ENCODE data around the gene IL3.
"Not testable (repeated sequence)": the region's sequence is repeated elsewhere in the genome, so short reads cannot be mapped to it uniquely, and the experiment has no call there.

The IL3 gene

GRCh38 chr5:132094393-132095076, 34.1 kb downstream of the IL3 start:
- DNase-seq (ENCODE audit: low spot score) = no peak

DNA sequence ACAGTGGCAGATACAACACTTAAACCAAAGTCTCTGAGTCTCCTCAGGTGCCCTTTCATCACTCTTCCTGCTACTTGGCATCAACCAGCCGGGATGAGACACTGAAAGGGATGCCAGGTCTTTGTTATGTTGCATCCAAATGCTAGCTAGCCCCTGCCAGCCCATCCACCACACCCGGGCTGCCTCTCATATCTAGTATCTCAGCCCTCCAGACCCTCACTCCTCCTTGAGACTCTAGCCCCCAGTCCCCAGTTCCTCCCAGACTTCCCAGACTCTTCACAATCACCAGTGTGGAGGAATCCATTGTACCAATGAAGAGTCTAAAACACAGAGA, 34.6 kb downstream of the IL3 start:
- no peak for DNase-seq (ENCODE audit: low spot score)

GRCh38 chr5:132095424-132095972, 35.0 kb downstream of the IL3 start:
- DNase-seq (ENCODE audit: low spot score) = no peak

DNA sequence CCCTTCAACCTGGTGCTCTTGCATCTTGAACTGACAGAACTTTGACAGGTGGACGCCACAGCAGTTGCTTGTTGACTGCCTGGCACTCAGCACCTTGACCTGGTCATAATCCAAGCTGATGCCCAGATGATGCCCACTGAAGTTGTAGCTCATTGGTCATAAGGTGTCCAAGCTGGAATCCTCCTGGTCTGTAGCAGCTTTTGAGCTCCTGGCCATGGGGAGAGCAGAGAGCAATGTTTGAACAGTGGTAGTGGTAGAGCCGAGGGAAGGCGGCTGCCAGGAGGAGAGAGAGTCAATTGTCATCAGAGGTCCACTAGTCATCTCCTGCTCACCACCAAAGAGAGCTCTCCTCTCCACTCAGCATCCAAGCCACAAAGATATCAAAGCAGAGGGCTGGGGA, 36.4 kb downstream of the IL3 start:
- no peak for DNase-seq (ENCODE audit: low spot score)

DNA sequence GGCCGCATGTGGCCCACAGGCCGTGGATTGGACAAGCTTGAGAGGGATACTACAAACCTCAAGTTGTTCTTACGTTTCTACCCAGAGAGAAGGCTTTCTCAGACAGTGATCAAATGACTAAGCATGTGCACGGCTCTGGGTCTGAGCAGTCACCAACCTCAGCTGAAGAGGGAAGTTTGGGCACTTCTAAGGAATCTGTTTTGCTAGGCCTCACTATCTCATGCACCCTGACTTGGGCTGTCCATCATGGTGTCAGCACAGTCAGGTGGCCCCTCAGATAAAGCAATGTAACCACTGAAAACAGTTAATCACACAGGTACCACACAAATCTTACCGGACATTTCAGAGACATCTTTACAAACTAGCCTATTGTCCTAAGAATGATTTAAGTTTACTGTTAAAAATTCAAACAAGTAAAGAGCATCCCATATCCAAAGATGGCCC, 37.7 kb downstream of the IL3 start:
- no peak for DNase-seq (ENCODE audit: low spot score)

GRCh38 chr5:132098621-132099020, 38.2 kb downstream of the IL3 start:
- DNase-seq (ENCODE audit: low spot score) = no peak

GRCh38 chr5:132099076-132099748, 38.8 kb downstream of the IL3 start:
- no peak for DNase-seq (ENCODE audit: low spot score)

- DNase-seq (ENCODE audit: low spot score) = no peak
Measured at GRCh38 chr5:132099905-132100304, 39.5 kb downstream of the IL3 start.

GRCh38 chr5:132100672-132101261, 40.3 kb downstream of the IL3 start:
- no peak for DNase-seq (ENCODE audit: low spot score)

DNA sequence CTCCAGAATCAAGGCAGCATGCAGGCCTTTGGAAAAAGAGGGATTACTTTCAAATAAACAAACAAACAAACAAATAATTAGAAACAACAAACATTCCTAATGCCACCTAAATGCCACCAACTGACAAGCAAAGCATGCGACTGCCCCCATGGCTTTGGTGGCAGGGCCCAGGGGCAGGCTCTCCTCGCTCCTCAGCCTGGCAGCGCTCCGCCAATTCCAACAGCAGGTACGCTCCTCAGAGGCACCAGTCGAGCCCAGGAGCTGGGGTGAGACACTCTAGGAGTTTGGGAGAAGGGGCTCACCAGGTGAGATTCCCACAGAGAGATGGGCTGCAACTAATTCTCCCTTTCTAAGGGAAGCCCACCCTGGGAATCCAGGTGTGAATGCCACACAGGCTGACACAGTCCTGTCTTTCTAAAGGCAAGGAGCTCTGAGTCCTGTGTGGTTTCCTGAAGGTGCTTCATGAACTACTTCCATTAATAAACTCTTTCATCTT, 41.0 kb downstream of the IL3 start:
- no peak for DNase-seq (ENCODE audit: low spot score)

- no peak for DNase-seq (ENCODE audit: low spot score)
Measured at GRCh38 chr5:132102101-132102701, 41.7 kb downstream of the IL3 start.

DNA sequence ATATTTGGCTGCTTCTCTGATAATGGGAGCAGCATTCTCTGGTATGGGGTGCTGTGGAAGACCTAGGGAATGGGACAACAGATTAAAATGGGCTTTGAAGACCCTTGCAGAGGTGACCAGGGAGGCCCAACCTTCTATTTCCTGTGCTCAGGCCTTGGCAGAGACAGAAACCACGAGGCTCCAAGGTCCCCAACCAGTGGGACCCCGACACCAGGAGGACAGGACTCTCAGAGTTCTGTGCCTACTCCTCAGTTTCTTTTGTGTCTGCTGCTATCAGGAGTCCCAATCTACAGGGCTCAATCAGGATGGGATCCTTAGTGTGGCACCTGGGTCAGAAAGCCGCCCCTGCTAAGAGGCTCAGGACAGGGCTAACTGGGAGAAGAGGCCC, 42.5 kb downstream of the IL3 start:
- DNase-seq (ENCODE audit: low spot score) = no peak

DNA sequence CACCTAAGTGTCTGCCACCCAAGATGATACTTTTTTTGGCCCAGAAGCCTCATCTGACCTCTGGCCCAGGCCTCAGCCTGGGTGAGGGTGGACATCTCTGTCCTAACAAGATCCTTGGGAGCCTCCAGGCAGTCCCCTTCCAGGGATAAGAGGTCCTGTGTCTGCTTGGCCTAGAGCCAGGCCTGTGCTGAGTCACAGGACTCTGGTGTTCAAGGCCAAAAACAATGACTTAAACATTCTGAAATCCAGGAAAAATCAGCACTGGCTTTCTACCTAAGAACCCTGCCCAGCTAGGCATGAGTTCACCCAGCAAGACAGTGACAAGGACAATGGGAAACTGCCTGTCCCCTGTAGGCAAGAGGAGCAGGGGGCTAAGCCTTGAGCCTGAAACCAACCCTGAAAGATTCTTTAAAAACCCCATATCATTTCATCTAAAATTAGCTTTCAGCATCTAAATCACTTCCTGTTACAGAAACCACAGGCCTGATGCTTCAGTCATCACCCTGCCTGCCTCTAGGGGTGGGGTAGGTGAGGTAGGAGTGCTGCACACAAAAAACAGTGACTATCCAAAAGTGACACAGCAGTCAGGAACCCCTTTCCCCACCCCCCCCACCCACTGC, 43.0 kb downstream of the IL3 start:
- DNase-seq (ENCODE audit: low spot score) = no peak

GRCh38 chr5:132103969-132104391, 43.5 kb downstream of the IL3 start:
- DNase-seq (ENCODE audit: low spot score) = no peak

- no peak for DNase-seq (ENCODE audit: low spot score)
Measured at GRCh38 chr5:132104556-132104955, 44.1 kb downstream of the IL3 start.

GRCh38 chr5:132105688-132106087, 45.2 kb downstream of the IL3 start:
- no peak for DNase-seq (ENCODE audit: low spot score)

GRCh38 chr5:132108495-132108894, 48.0 kb downstream of the IL3 start:
- not testable (repeated sequence) for DNase-seq (ENCODE audit: low spot score)

- not testable (repeated sequence) for DNase-seq (ENCODE audit: low spot score)
Measured at GRCh38 chr5:132108957-132109356, 48.5 kb downstream of the IL3 start.

DNA sequence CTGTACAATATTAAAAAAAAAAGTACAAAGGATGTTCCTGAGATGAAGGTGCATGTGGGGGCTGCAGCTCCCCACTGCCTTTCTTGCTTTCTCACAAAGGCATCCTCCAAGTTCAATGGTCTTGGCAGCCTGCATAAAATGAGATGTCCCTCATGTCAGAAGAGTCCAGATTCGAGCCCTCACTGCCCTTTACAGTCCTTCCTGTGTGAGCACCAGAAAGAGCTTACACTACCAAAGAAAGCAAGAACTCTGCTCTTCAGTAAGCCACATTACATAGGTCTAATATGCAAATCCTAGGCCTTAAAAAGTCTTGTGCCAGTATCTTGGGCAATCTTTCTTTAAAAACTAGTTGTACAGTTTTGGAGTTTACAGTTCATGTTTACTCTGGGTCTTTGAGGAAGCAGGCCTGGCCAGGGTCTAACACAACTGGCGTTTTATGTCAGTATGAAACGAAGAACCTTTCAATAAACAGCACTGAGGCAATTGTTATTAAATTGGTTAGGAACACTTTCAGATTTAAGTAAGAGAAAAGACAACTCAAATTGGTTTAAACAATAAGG, 49.1 kb downstream of the IL3 start:
- no peak for DNase-seq (ENCODE audit: low spot score)

DNA sequence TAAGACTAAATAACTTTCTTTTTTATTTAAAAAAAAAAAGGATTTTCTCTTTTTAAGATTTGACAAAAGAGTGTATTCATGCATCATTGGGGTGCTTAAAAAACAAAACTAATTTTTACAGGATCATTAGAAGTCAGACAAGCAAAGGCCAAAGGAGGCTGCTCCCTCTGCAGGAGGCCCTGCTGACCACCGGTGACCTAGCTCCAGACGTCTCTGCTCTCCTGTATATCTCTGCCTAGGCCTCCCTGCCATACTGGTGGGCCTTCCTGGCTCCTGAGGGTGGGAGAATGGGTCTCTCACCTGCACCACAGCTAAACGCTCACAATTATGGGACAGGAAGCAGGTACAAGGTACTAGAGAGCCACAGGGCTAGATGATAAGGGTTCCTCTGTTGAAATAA, 49.7 kb downstream of the IL3 start:
- no peak for DNase-seq (ENCODE audit: low spot score)

DNA sequence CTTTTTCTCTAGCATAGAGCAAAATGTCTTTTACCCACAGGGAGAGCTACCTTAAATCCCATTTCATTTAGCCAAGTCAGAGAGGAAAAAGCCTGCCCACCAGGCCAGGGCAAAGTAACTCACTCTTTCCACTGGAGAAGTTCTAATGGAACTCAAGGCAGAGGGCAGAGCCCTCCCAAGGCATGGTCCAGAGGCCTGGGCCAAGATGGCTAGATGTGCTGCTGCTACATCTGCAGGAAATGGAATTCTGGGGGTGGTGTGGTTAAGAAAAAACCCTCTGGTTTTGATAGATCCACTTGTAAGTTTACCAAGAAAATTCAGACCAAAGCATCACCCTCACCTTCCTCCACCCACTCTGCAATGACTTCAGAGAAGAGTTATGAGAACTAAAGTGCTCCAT, 50.5 kb downstream of the IL3 start:
- no peak for DNase-seq (ENCODE audit: low spot score)

DNA sequence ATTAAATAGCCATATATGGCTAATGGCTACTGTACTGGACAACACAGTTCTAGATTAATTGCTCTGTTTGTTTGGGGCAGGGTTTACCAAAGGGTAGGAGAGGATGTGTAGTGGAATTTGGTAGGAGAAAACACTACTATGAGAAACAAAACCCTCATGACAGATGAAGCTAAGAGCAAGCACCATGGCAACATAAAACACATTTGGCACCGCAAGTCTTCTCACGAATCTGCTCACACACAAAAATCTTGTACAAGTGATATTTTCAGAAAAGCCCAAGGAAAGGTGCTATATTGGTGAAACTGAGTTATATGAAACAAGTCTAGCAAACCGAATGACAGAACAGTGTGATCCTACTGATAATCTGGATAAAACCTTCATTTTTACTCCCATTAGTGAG, 51.7 kb downstream of the IL3 start:
- no peak for DNase-seq (ENCODE audit: low spot score)

All from HuH-7 (cell line).